SK-N-SH treated with all-trans-retinoic acid at 6 μM for 48 hours (cell line): ENCODE measurements around the gene PFKFB4.

ENCODE experiments used
- ATAC-seq: fragments of 200-7000 bp; cut with Tn5 transposase; 3 replicates; pipeline ENCODE4 v1.9.1; 2020; ENCODE audit warnings: mild to moderate bottlenecking, moderate library complexity
- CREB5 ChIP-seq: fragments of 250-450 bp; sonication (Bioruptor Pico); IDR thresholded peaks from 2 replicates; pipeline ENCODE4 v1.5.1; 2020; ENCODE audit warnings: low read depth, mild to moderate bottlenecking, moderate library complexity
- CSDC2 ChIP-seq: fragments of 250-450 bp; sonication (Bioruptor Pico); IDR thresholded peaks from 2 replicates; pipeline ENCODE4 v1.5.0; 2020; ENCODE audit warnings: mild to moderate bottlenecking, moderate library complexity
- CSRNP3 ChIP-seq: fragments of 250-450 bp; sonication (Bioruptor Pico); IDR thresholded peaks from 2 replicates; pipeline ENCODE4 v1.5.1; 2021; ENCODE audit warnings: mild to moderate bottlenecking, moderate library complexity
- ESRRG ChIP-seq: fragments of 250-450 bp; sonication (Bioruptor Pico); IDR thresholded peaks from 2 replicates; pipeline ENCODE4 v1.6.1; 2021; ENCODE audit warnings: mild to moderate bottlenecking
- GLIS3 ChIP-seq: fragments of 250-450 bp; sonication (Bioruptor Pico); IDR thresholded peaks from 2 replicates; pipeline ENCODE4 v1.5.0; 2020; ENCODE audit warnings: mild to moderate bottlenecking, moderate library complexity
- ISL1 ChIP-seq: fragments of 250-450 bp; sonication (Bioruptor Pico); IDR thresholded peaks from 2 replicates; pipeline ENCODE4 v2.1.2; 2022; ENCODE audit warnings: mild to moderate bottlenecking, moderate library complexity
- PATZ1 ChIP-seq: fragments of 250-450 bp; sonication (Bioruptor Pico); IDR thresholded peaks from 2 replicates; pipeline ENCODE4 v1.8.0; 2020; ENCODE audit warnings: mild to moderate bottlenecking, moderate library complexity, borderline replicate concordance
- POU6F1 ChIP-seq: fragments of 250-450 bp; sonication (Bioruptor Pico); IDR thresholded peaks from 2 replicates; pipeline ENCODE4 v1.8.0; 2021; ENCODE audit warnings: low read depth, mild to moderate bottlenecking, moderate library complexity, borderline replicate concordance
- PPARA ChIP-seq: fragments of 250-450 bp; sonication (Bioruptor Pico); IDR thresholded peaks from 2 replicates; pipeline ENCODE4 v1.5.0; 2020; ENCODE audit warnings: mild to moderate bottlenecking, borderline replicate concordance
- RARB ChIP-seq: fragments of 250-450 bp; sonication (Bioruptor Pico); IDR thresholded peaks from 2 replicates; pipeline ENCODE4 v1.8.0; 2021; ENCODE audit warnings: mild to moderate bottlenecking, moderate library complexity
- SNAI2 ChIP-seq: fragments of 250-450 bp; sonication (Bioruptor Pico); IDR thresholded peaks from 2 replicates; pipeline ENCODE4 v1.5.0; 2020; ENCODE audit warnings: mild to moderate bottlenecking, moderate library complexity
- TCF4 ChIP-seq: fragments of 250-450 bp; sonication (Bioruptor Pico); IDR thresholded peaks from 2 replicates; pipeline ENCODE4 v1.8.0; 2021; ENCODE audit warnings: mild to moderate bottlenecking, moderate library complexity, borderline replicate concordance
- TOX ChIP-seq: fragments of 250-450 bp; sonication (Bioruptor Pico); IDR thresholded peaks from 2 replicates; pipeline ENCODE4 v1.8.0; 2021; ENCODE audit warnings: mild to moderate bottlenecking, moderate library complexity, borderline replicate concordance
- TSHZ2 ChIP-seq: fragments of 250-450 bp; sonication (Bioruptor Pico); IDR thresholded peaks from 2 replicates; pipeline ENCODE4 v1.5.0; 2020; ENCODE audit warnings: mild to moderate bottlenecking, moderate library complexity
- ZC3H10 ChIP-seq: fragments of 250-450 bp; sonication (Bioruptor Pico); IDR thresholded peaks from 2 replicates; pipeline ENCODE4 v1.5.1; 2021; ENCODE audit warnings: mild to moderate bottlenecking, moderate library complexity
- ZFP3 ChIP-seq: fragments of 250-450 bp; sonication (Bioruptor Pico); IDR thresholded peaks from 2 replicates; pipeline ENCODE4 v1.5.0; 2020; ENCODE audit warnings: mild to moderate bottlenecking, moderate library complexity
- ZFP30 ChIP-seq: fragments of 450-650 bp; formaldehyde crosslinking; IDR thresholded peaks from 2 replicates; pipeline ENCODE4 v1.5.0; 2022; ENCODE audit warnings: mild to moderate bottlenecking, moderate library complexity
- ZNF565 ChIP-seq: fragments of 450-650 bp; formaldehyde crosslinking; conservative IDR thresholded peaks from 2 replicates; pipeline ENCODE4 v1.5.0; 2020; ENCODE audit warnings: low read depth, mild to moderate bottlenecking, moderate library complexity
- ZNF70 ChIP-seq: fragments of 450-650 bp; formaldehyde crosslinking; IDR thresholded peaks from 2 replicates; pipeline ENCODE4 v1.5.0; 2020; ENCODE audit warnings: mild to moderate bottlenecking, moderate library complexity
- ZNF8 ChIP-seq: fragments of 450-650 bp; formaldehyde crosslinking; IDR thresholded peaks from 2 replicates; pipeline ENCODE4 v1.5.0; 2020; ENCODE audit warnings: mild to moderate bottlenecking, moderate library complexity

PFKFB4 gene

GRCh38 chr3:48599077-48599501, 42.5 kb upstream of the PFKFB4 start (continued):
- TF ChIP-seq GLIS3 (CRISPR knock-in tag) (no peak), CREB5 (CRISPR knock-in tag) (no peak)
- TF ChIP-seq, all 23 proteins: peak for 0

GRCh38 chr3:48598323-48599076, 41.9 kb upstream of the PFKFB4 start:
- no peak for TF ChIP-seq GLIS3 (CRISPR knock-in tag)
- no peak for TF ChIP-seq ZNF70
- no peak for TF ChIP-seq ZFP3 (CRISPR knock-in tag)
- TF ChIP-seq TOX (CRISPR knock-in tag) = no peak
- TF ChIP-seq CSRNP3 = no peak
- no peak for TF ChIP-seq PATZ1 (CRISPR knock-in tag)
- no peak for TF ChIP-seq TCF4 (CRISPR knock-in tag)
- no peak for TF ChIP-seq ZNF8
- no peak for TF ChIP-seq CSDC2
- no peak for TF ChIP-seq TSHZ2 (CRISPR knock-in tag)
- no peak for TF ChIP-seq ZFP30
- no peak for TF ChIP-seq ZNF565 (CRISPR knock-in tag)
- TF ChIP-seq ZC3H10 (CRISPR knock-in tag) = no peak
- TF ChIP-seq RARB (CRISPR knock-in tag) = no peak
- no peak for TF ChIP-seq ISL1 (CRISPR knock-in tag)
- TF ChIP-seq POU6F1 (CRISPR knock-in tag) = no peak
- ATAC-seq = peak; percentile 71

GRCh38 chr3:48597408-48597800, 40.8 kb upstream of the PFKFB4 start:
- TF ChIP-seq TOX (CRISPR knock-in tag) = no peak
- TF ChIP-seq SNAI2 (CRISPR knock-in tag) = no peak
- TF ChIP-seq ZNF8 = no peak
- no peak for TF ChIP-seq ESRRG
- TF ChIP-seq ISL1 (CRISPR knock-in tag) = no peak
- TF ChIP-seq PPARA (CRISPR knock-in tag) = no peak
- ATAC-seq = no peak
